NOMO-1 treated with DMSO at 0.1 percent for 48 hours (cell line): ENCODE measurements around the gene ARHGAP12.
A peak's percentile ranks its signal among the peaks of the same experiment; 100 is the strongest.

ENCODE experiments used
- DNase-seq: peaks from one replicate; lab custom pipeline; 2025; ENCODE audit not compliant: unreplicated experiment; lab: John Stamatoyannopoulos, UW

The ARHGAP12 gene

GRCh38 chr10:31952066-31952465 lies 23.4 kb upstream of the ARHGAP12 start:
- DNase-seq: no peak

- DNase-seq: peak; percentile 37
Observed at GRCh38 chr10:31949266-31949665, 20.6 kb upstream of the ARHGAP12 start.

GRCh38 chr10:31948021-31948420 lies 19.4 kb upstream of the ARHGAP12 start:
- DNase-seq: no peak

- peak; percentile 67 for DNase-seq
Observed at GRCh38 chr10:31947144-31947926, 18.7 kb upstream of the ARHGAP12 start.

GRCh38 chr10:31945392-31945791 lies 16.8 kb upstream of the ARHGAP12 start:
- DNase-seq: no peak

GRCh38 chr10:31944071-31944433 lies 15.4 kb upstream of the ARHGAP12 start:
- no peak for DNase-seq

GRCh38 chr10:31942892-31943291 lies 14.3 kb upstream of the ARHGAP12 start:
- DNase-seq: no peak

- no peak for DNase-seq
Observed at GRCh38 chr10:31942435-31942834, 13.8 kb upstream of the ARHGAP12 start.

GRCh38 chr10:31940839-31941653 lies 12.4 kb upstream of the ARHGAP12 start:
- no peak for DNase-seq

- no peak for DNase-seq
Observed at GRCh38 chr10:31939797-31940708, 11.4 kb upstream of the ARHGAP12 start.

GRCh38 chr10:31937371-31937770 lies 8.7 kb upstream of the ARHGAP12 start:
- no peak for DNase-seq

GRCh38 chr10:31936933-31937332 lies 8.3 kb upstream of the ARHGAP12 start:
- no peak for DNase-seq

GRCh38 chr10:31936086-31936485 lies 7.5 kb upstream of the ARHGAP12 start:
- no peak for DNase-seq

GRCh38 chr10:31935678-31936077 lies 7.0 kb upstream of the ARHGAP12 start:
- DNase-seq: no peak

GRCh38 chr10:31932838-31933237 lies 4.2 kb upstream of the ARHGAP12 start:
- DNase-seq: no peak

GRCh38 chr10:31930856-31931255 lies 2.2 kb upstream of the ARHGAP12 start:
- no peak for DNase-seq

- peak; percentile 79 for DNase-seq
Observed at GRCh38 chr10:31930023-31930751, 1.6 kb upstream of the ARHGAP12 start.

- DNase-seq: peak; percentile 20
Observed at GRCh38 chr10:31929261-31930022, 811 bp upstream of the ARHGAP12 start.

- peak; percentile 51 for DNase-seq
Observed at GRCh38 chr10:31927884-31928548, 615 bp downstream of the ARHGAP12 start.
